Right forelimb (tissue), 1 donor: ENCODE data around the gene HIBCH.
"Not testable (repeated sequence)": the region's sequence is repeated elsewhere in the genome, so short reads cannot be mapped to it uniquely, and the experiment has no call there.

Source experiments
- DNase-seq: peaks from one replicate; pipeline ENCODE4 v3.0.0-alpha.2; 2018

The HIBCH gene

DNA sequence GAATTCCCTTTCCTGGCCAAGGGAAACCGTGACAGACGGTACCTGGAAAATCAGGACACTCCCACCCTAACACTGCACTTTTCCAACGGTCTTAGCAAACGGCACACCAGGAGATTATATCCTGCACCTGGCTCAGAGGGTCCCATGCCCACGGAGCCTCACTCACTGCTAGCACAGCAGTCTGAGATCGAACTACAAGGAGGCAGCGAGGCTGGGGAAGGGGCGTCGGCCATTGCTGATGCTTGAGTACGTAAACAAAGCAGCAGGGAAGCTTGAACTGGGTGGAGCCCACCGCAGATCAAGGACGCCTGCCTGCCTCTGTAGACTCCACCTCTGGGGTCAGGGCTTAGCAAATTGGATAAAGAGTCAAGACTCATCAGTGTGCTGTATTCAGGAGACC lies 95.6 kb downstream of the HIBCH start:
- DNase-seq = not testable (repeated sequence)

DNA sequence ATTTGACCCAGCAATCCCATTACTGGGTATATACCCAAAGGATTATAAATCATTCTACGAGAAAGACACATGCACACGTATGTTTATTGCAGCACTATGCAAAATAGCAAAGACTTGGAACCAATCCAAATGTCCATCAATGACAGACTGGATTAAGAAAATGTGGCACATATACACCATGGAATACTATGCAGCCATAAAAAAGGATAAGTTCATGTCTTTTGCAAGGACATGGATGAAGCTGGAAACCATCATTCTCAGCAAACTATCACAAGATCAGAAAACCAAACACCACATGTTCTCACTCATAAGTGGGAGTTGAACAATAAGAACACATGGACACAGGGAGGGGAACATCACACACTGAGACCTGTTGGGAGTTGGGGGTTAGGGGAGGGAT lies 96.9 kb downstream of the HIBCH start:
- not testable (repeated sequence) for DNase-seq

DNA sequence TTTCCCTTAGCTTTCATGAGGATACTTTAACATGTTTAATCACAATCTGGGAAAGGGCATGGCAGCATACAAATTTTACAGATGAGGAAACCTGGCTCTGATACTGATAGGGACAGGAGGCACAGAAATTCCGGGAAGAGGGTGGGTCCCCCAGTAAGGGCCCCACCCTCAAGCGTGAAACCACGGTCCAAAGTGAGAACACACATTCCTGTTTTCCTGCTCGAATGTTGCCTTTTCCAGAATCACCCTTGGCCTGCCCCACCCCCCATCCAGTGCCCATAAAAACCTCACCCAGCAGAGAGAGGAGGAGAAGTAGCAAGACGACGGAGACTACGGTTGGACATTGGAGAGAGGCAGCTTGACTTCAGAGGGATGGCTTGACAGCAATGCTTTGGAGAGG lies 98.2 kb downstream of the HIBCH start:
- no peak for DNase-seq

DNA sequence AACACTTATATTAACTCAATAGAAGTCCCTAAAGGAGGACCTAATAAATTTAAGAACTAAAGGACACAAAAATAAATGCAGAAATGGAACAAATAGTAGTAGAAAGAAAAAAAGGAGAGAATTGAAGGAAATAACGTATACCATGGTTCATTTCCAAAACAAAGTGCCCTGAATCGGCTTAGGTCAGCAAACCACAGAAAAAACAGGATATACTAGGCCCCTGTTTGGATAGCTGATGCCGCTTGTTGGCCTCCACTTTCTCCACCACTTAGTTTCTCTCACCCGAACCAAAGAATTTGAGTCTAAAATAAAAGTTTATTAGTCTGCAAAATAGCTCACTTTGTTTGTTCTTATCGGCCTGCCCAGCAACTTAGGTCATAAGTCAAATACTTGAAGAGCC lies 100.4 kb downstream of the HIBCH start:
- no peak for DNase-seq

DNA sequence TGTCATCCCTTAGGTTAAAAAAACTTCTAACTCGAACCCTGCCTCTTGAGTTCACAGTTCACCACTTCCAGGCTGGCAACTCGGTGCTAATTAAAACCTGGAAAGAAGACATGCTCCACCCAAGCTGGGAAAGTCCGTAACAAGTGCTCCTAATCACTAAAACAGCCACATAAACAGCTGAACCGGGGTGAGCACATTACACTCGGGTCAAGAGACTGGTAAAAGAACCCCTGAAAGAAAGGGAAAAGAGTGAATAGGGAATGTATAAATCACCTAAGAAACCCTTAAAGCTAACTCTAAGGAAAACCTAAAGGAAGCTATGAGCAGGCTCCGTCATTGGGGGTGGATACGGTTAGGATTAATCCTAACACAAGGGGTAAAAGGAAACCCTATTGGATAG lies 102.0 kb downstream of the HIBCH start:
- no peak for DNase-seq

DNA sequence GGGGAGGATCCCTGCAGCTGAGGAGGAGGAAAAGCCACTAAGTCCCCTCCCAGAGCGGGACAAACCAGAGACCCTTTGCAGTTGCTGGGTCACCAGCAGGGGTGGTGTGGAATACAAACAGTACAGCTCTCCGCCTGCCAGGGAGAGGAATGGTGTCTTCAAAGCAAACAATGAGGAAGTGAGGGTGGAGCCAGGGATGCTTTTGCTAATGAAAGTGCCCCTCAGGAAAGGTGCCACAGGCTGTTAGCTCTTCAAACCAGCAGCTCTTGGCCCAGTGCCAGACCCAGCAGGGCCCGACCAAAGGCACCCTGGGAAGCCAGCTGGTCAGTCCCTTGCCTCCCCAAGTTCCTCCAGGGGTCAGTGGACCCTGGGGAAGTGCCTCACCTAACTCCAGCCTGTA lies 102.8 kb downstream of the HIBCH start:
- DNase-seq = no peak

DNA sequence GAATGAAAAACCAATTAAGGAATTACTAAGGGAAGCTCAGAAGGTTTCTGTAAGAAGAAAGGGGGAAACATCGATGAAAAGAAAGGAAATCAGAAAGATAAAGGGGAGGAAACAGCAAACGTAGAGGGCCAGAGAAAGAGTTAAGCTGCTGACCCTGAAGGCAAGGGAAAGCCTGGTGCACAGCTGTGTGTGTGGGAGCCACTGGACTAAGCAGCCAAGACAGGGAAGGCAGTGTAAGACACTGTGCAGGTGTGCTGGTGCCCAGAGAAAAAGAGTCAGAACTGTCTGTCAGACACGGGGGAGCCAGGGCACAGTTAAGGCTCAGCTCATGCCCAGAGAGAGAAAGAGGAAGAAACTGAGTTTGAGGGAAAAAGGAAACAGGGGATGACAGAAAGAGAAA lies 104.0 kb downstream of the HIBCH start:
- DNase-seq = no peak

DNA sequence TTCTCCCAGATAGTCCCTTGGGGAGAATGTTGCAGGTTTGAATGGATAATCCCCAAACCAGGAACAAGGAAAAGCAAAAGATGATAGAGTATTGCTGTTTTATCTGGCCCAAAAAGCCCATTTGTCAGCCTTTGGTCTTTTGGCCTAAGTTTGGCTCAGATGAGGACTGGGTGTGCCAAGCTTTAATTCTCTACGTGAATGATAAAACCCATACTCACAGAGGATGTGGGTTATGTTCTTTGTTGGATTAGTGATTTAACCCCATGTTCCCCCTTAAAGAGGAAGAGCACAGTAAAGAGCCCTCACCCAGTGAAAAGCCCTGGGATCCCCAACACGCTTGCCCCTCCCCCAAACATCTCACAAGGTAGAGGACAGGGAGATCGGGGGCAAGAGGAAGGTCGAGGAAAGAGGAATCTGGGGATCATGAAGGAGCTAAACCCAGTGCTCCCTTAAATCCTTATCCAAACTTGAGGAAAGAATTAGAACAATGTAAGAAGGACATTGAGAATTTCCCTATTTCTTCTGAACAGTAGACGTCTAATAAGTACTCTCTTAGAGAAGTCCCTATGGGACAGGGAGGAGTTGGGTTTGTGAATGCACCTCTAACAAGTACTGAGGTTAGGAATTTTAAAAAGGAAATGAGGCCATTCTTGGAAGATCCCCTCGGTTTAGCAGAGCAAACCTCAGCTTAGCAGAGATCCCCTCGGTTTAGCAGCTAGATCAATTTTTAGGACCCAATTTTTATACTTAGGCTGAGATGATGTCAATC lies 105.0 kb downstream of the HIBCH start:
- DNase-seq = no peak

DNA sequence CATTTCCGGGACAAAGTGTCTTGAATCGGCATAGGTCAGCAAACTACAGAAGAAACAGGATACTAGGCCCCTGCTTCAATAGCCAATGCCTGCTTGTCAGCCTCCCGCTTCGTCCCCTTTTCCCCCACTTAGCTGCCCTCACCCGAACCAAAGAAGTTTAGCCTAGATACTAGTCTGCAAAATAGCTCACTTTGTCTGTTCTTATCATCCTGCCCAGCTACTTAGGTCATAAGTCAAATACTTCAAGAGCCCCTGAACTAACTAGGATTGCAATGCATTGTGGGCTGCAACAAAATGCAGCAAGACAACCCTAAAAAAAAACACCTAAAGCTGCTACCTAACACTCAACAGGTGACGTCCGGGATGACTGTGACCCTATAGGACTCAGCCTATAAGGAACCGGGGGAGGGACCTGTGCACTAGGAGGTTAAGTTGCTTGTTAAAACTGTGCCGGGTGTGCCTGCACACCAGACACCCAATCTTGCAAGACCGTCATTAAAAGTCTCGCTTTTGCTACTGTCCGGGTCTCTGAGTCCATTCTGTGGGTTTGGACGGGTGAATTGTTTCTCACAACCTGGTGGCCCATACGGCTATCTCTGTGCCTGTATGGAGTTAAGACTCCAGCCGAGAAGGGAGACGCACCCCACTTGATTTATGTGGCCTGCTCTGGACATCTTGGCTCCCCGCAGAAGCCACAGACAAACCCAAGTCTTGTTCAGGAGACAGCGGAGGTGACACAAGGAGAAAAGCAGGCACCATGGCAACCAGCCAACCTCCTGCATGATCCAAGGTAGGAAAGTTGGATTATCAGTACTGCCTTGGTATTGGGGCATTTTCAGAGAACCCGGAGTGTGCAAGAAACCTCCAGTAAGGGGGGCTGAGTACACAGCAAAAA lies 105.9 kb downstream of the HIBCH start:
- no peak for DNase-seq

DNA sequence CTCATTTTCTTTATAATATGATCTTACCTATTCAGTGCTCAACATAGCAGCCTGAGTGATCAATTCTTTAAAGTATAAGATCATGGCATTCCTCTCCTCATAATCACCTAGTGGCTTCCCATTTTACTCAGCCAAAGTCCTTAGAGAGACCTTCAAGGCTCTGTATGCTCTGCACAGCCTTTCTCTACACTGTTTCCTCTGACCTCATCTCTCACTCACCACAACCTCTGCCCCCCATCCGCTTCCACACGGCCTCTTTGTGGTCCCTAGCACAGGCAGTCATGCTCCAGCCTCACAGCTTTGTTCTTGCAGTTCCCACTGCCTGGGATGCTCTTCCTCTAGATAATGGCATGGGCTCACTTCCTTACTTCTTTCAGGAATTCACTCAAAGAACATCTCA lies 109.2 kb downstream of the HIBCH start:
- DNase-seq = no peak

DNA sequence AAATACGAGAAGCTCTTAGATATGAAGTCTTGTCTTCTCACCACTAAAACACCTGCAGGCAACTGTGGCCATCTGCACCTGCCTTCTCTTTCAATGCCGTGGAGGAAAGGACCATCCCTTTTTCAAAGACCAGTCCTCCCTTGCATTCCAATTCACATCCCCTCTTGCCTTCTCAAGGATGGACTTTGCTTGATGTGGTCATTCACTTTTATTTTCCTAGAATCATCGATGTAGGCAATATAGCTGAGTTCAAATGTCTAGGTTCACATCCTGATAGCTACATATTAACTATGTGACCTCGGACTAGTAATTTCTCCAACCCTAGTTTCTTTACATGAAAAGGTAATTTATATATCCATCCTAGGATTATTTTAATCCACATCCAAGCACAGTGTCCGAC lies 110.1 kb downstream of the HIBCH start:
- DNase-seq = no peak

DNA sequence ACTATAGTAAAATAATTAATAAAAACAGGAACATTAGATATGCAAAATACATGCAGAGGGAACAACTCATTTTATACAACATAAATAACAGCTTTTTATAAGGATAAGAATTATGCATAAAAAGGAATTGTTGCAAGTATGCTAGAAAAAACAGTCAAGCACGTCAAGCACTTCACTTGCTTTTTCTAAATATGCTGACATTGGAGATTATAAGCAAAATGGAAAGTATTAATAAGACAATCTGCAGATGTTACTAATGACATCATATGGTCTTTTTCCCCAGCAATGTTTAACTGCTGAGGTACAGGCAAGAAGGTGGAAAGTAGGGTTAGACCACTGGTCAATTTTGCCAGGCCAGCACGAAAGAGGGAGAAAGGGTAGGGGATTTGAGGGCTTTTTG lies 111.7 kb downstream of the HIBCH start:
- no peak for DNase-seq

DNA sequence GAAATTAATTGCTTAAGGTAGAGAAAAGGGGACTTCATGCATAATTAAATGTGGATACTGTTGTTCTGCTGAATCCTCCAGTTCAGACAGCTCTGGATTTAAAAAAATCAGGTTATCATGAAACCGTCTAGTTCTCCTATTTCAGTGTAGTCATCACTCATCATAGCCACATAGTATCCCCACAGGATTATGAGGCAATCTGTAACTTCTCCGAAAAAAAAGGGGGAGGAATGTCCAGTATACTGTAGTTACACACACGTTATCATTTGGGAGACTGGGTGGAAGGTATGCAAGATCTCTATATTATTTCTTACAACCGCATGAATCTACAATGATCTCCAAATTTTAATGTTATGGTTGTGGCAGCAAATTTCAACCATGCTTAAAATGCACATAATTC lies 114.0 kb downstream of the HIBCH start:
- DNase-seq = no peak

DNA sequence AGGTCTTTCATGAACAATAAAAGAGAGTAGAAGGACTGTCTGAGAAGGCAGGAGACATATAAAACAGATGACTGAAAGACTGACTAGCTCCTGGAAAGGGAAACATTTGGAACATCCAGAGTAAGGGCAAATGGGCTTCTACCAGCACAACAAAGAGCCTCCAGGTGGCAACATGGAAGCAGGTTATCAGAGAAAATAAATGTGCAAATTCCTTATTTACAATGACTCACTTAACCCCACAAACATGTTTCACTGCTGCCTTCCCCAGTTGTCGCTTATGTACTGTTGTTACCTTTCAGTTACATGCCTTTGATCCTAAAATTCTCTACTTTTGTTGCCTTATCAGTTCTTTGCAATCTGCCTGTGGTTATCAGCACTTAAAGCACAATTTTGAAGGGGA lies 117.0 kb downstream of the HIBCH start:
- DNase-seq = no peak

DNA sequence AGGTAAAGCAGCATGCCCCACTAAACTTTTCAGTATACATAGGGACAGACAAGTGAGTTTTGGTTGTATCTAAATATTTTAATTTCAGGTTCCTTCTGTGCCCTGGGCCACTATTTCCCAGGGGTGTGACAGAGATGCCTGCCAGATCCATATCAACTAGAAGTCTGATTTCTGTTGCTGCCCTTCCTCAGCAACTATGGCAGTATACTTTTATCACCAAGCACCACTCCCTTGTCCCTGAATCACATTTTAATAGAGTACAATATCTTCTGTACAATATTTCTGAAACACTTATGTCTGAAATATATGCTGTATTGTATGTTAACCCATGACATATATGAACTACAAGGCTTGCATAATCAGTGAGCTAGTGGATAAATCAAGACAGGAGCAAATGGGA lies 117.6 kb downstream of the HIBCH start:
- DNase-seq = no peak

DNA sequence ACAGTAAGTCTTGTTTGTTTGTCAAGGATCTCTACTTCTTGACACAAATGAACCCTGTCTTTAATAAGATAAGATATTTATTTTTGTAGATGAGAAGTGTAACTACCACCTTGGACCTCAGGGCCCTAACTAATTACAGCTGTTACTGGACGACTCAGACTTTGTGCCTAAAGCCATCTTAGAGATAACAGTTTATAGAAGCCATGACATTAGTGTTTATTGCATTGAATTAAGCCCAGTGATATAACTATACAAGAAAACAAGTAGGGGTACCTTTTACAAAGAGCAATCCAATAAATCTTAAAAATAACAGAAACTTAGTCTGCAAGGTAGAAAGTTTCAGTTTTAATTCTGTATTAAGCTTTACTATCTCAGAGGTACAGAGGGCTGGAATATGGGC lies 119.0 kb downstream of the HIBCH start:
- DNase-seq = no peak

DNA sequence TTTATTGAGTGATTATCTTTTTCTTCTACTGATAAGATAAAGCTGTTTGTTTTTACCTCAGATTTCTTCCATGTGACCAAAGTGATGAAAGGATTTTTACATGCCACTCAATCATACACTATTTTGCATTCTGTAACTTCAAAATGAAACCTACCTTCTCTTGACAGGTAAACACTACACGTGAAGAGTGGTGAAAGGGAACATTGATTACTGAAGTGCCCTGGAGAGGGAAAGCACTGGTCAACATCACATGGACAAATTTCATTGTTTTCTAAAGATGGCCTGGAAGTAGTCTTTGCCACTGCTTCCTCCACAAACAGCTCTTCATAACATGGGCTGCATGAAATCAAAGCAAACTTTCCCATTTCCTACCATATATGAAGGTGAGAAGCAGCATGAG lies 120.1 kb downstream of the HIBCH start:
- DNase-seq = no peak

DNA sequence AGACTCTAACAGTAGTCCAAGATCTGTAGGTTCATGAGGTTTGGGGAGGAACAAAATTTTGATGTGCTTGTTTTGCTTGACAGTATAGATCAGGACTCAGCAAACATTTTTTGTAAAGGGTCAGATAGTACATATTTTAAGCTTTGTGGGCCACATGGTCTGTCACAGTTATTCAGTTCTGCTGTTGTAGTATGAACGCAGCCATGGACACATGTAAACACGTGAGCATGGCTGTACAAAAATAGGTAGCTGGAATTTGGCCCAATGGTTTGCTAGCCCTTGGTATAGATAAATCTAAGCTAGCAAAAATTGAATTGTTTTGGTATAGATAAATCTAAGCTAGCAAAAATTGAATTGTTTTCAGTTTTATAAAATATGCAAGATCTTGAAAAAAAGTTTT lies 120.5 kb downstream of the HIBCH start:
- DNase-seq = no peak

DNA sequence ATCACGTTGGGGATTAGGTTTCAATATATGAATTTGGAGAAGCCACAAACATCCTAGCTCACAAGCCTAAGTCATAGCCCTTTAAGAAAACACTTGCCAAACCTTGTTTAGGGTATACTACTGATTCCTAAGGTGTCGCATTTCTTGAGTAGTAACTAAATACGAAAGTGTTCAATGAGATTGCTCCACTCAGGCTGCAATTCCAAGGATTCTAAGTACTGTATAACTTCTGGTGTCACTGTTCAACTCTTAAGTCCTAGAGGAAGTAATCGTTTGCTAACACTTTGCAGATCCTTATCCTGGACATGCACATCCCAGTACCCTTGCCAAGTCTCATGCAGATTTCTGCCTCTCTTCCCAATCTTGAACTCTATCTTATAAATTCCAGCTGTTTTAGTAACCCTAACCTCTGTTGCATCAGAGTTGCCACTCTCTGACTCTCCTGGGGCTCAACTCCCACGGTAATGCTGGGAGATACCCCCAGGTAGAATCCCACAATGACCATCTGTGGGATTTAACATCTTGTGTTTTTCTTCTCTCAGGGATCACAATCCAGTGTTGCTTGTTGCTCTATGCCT lies 122.4 kb downstream of the HIBCH start:
- DNase-seq = no peak

DNA sequence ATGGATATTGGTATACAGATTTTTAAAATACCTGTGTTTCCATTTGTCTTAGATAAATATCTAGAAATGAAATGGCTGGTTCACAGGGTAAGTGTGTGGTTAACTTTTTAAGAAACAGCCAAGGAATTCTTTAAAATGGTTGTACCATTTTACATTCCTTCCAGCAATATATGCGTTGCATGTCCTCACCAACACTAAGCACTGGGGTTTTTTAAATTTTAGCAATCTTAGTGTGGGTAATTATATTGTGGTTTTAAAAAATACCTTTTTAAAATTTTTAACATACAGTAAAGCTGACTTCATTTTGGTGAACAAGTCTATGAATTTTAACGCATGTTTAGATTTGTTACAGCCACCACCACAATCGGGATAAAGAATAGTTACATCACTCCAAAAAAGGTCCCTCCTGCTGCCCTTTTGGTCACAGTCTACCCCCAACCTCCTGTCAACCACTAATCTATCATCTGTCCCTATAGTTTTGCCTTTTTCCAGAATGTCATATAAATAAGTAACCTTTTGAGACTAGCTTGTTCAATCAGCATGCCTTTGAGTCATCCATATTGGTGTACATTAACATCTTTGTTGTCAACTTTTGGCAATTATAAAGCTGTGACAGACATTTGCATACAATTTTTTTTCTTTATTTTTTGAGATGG lies 129.0 kb downstream of the HIBCH start:
- DNase-seq = no peak

DNA sequence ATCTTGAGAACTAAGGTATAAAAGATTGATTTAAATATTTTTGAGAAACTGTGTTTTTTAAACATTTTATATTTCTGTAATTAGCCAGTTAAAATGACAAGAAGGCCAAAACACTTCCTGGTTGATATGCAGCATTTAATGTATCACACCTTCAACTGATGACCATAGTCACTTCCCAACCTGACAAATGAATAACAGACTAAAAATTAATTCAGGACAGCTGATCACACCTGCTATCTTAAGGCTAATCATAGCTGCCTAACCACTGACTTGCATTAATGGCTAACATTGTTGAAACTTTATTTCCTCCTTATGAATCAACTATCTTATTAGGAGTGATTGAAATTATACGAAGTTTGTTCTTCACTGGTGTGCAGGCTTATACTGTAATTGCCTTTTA lies 131.3 kb downstream of the HIBCH start:
- no peak for DNase-seq

DNA sequence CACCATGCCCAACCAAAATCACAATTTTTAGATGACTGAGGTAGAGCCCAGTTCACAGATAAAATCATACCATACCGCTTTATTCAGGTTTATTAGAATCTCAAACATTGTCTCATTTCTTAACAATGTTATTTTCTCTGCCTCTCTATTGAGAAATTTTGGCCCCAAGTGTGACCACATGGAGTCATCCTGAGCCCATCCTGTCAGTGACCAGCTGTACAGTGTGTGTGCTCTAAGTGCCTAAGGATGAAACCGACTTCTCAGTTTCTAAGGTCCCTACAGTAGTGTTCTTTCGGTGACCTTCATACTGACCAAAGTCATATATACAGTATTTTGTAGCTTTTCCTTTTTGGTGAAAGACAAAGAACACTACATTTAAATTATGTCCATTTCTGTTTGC lies 133.4 kb downstream of the HIBCH start:
- no peak for DNase-seq

DNA sequence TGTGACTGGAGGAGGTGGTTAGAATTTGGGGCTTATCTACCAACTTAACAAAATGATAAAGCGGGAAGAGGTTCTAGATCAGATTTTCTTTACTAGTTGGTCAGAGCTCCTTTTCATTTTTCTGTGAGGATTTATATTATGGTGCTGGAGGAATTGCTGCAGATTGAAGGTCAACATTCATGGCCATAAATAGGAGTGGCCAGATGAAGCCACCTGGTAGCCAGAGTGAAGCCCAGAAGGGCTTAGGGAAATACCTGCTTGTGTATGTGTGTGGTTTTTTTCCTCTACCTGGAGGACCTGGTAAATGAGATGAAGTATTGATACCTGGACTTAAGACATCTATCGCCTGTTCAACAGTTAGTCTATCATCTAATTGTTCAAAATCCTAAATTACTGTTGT lies 134.2 kb downstream of the HIBCH start:
- no peak for DNase-seq

DNA sequence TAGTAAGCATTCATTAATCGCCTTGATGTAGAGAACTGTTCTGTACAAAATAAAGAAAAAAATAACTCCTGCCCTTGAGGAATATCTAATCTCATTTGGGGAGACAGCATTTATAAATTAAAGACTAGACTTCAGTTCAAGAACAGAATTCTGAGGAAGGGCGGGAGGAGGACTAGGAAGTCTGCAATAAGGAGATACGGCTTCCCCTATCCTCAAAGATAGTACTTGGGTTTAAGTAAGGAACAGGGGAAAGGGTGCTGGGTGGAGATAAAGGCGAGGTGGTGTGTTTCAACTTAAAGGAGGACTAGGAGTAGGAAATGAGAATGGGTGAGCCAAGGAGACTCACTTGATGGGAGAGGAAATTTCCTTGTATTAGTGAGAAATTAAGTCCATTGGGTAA lies 135.2 kb downstream of the HIBCH start:
- DNase-seq = no peak
